K562 (cell line): ENCODE data around the gene ABCA4. TPM values are rescaled to one million over a fixed set of nuclear protein-coding genes. Genes with fewer than 3 reads are reported as not detected.

Experiments
- ATAC-seq: fragments of 200-7000 bp; cut with Tn5 transposase; 3 replicates; pipeline ENCODE4 v1.9.1; 2020; ENCODE audit warnings: moderate library complexity
- BruUV-seq: library from RNA; stranded (reverse); fragments of 400-500 nt; replicated peaks from 2 replicates; lab custom pipeline; 2021; lab: Mats Ljungman, UMichigan
- CTCF ChIA-PET: fragments of 300-600 bp; formaldehyde crosslinking; extraction: SDS; loops from one replicate; lab custom pipeline; 2021; ENCODE audit warnings: low intra/inter-chr PET ratio; lab: Yijun Ruan, JAX
- POLR2A ChIA-PET: fragments of 300-600, 350-650 bp; sonication (Branson Sonifier 250); formaldehyde crosslinking; extraction: SDS; loops from one replicate; lab custom pipeline; 2021; ENCODE audit warnings: antibody characterized with exemption, inconsistent platforms; lab: Yijun Ruan, JAX
- DNase-seq, 4 experiments: peaks; one replicate each; pipeline versions ENCODE4 v3.0.0 to v3.0.0-alpha.2; 2011 to 2018; ENCODE audit warnings: low spot score in 3 of 4, mixed read lengths in 3 of 4; ENCODE audit errors: extremely low read depth in 1 of 4
- FAIRE-seq: peaks from 2 replicates; lab custom pipeline; 2011; peaks lifted over from hg19 to GRCh38; lab: Jason Lieb, UNC
- H2AFZ ChIP-seq: 2 replicates; pipeline ENCODE4 v1.6.0; 2011; ENCODE audit warnings: low read depth, low read length, control low read depth, inconsistent platforms
- H3K27ac ChIP-seq: fragments of 200-600 bp; 3 replicates; pipeline ENCODE4 v1.8.0; 2011; ENCODE audit warnings: low read depth, mild to moderate bottlenecking, control low read depth, inconsistent platforms, low read length, moderate library complexity, mixed read lengths; ENCODE audit errors: extremely low read depth
- H3K27me3 ChIP-seq, 2 experiments: fragments of 300-600 bp in 1 of 2; 2 replicates in 1 of 2; 3 replicates in 1 of 2; pipeline versions ENCODE4 v1.6.0 to v1.8.0; 2011; ENCODE audit warnings: inconsistent platforms in 2 of 2, low read length in 2 of 2, mild to moderate bottlenecking in 1 of 2, mixed read lengths in 1 of 2, moderate library complexity in 1 of 2; ENCODE audit not compliant: control insufficient read depth in 2 of 2, insufficient read depth in 2 of 2
- H3K36me3 ChIP-seq: fragments of 300-600 bp; 3 replicates; pipeline ENCODE4 v1.8.0; 2011; ENCODE audit warnings: mild to moderate bottlenecking, low read length, inconsistent platforms; ENCODE audit not compliant: control insufficient read depth, insufficient read depth
- H3K4me1 ChIP-seq, 2 experiments: fragments of 200-600 bp in 1 of 2; replicated peaks in 1 of 2; 2 replicates in 1 of 2; 3 replicates in 1 of 2; pipeline versions ENCODE4 v1.5.1 to v1.8.0; 2011; ENCODE audit warnings: inconsistent platforms in 2 of 2, low read length in 2 of 2, mild to moderate bottlenecking in 1 of 2, mixed read lengths in 1 of 2, moderate library complexity in 1 of 2; ENCODE audit not compliant: control insufficient read depth in 2 of 2, insufficient read depth in 2 of 2
- H3K4me2 ChIP-seq: 2 replicates; pipeline ENCODE4 v1.6.1; 2011; ENCODE audit warnings: low read length, control low read depth, inconsistent platforms, mixed read lengths; ENCODE audit not compliant: insufficient read depth
- H3K4me3 ChIP-seq: fragments of 200-600 bp; sonication (generic), shearing (Covaris generic); 2 replicates; pipeline ENCODE4 v1.5.1; 2016; ENCODE audit warnings: control low read depth, inconsistent platforms
- H3K79me2 ChIP-seq: fragments of 200-600 bp; 3 replicates; pipeline ENCODE4 v1.8.0; 2011; ENCODE audit warnings: low read length, inconsistent platforms; ENCODE audit not compliant: control insufficient read depth, insufficient read depth
- H3K9ac ChIP-seq, 2 experiments: 2 replicates each; pipeline versions ENCODE4 v1.6.0 to v1.6.1; 2011; ENCODE audit warnings: low read depth in 2 of 2, low read length in 2 of 2, control low read depth in 1 of 2, inconsistent platforms in 1 of 2, mild to moderate bottlenecking in 1 of 2, mixed read lengths in 1 of 2; ENCODE audit not compliant: insufficient read depth in 1 of 2
- H3K9me1 ChIP-seq: one replicate; pipeline ENCODE4 v1.6.0; 2011; ENCODE audit warnings: inconsistent platforms, mild to moderate bottlenecking, low read length, moderate library complexity; ENCODE audit not compliant: control insufficient read depth, insufficient read depth
- H3K9me3 ChIP-seq: replicated peaks from 2 replicates; pipeline ENCODE4 v1.5.1; 2011; ENCODE audit warnings: low read depth, low read length, inconsistent platforms; ENCODE audit not compliant: control insufficient read depth, insufficient read depth
- H4K20me1 ChIP-seq: replicated peaks from 2 replicates; pipeline ENCODE4 v1.6.1; 2011; ENCODE audit warnings: low read length, inconsistent platforms, mixed read lengths; ENCODE audit not compliant: control insufficient read depth, insufficient read depth
- ASH1L ChIP-seq: fragments of 450-650 bp; IDR thresholded peaks from 2 replicates; pipeline ENCODE4 v1.6.1; 2018; ENCODE audit warnings: borderline replicate concordance, mild to moderate bottlenecking, low read depth; ENCODE audit not compliant: partially characterized antibody
- DDX20 ChIP-seq: fragments of 450-650 bp; IDR thresholded peaks from 2 replicates; pipeline ENCODE4 v1.6.1; 2016; ENCODE audit warnings: missing genetic modification characterization, low read depth, mild to moderate bottlenecking, missing compliant biosample characterization, moderate library complexity
- ELF1 ChIP-seq: fragments of 200-800 bp; sonication (Bioruptor generic); IDR thresholded peaks from 2 replicates; pipeline ENCODE4 v1.6.1; 2016; ENCODE audit warnings: missing genetic modification characterization, missing compliant biosample characterization
- MTA3 ChIP-seq: fragments of 450-650 bp; formaldehyde crosslinking; IDR thresholded peaks from 2 replicates; pipeline ENCODE4 v1.6.1; 2017; ENCODE audit warnings: mild to moderate bottlenecking, borderline replicate concordance
- NR2C2 ChIP-seq, 2 experiments: fragments of 200-800 bp in 1 of 2; sonication (Bioruptor generic) in 1 of 2; sonication (generic) in 1 of 2; formaldehyde crosslinking in 1 of 2; IDR thresholded peaks; 2 replicates each; pipeline versions ENCODE4 v1.6.1 to v1.8.0; 2016 to 2022; ENCODE audit warnings: mild to moderate bottlenecking in 1 of 2, missing compliant biosample characterization in 1 of 2, missing genetic modification characterization in 1 of 2, missing genetic modification reagents in 1 of 2
- OTX1 ChIP-seq: fragments of 450-650 bp; formaldehyde crosslinking; IDR thresholded peaks from 2 replicates; pipeline ENCODE4 v1.4.0; 2022; ENCODE audit warnings: mild to moderate bottlenecking
- PPARD ChIP-seq: fragments of 250-450 bp; sonication (Bioruptor Pico); IDR thresholded peaks from 2 replicates; pipeline ENCODE4 v1.8.0; 2022; ENCODE audit warnings: inconsistent platforms, mild to moderate bottlenecking, moderate library complexity
- PTTG1 ChIP-seq: fragments of 450-650 bp; IDR thresholded peaks from 2 replicates; pipeline ENCODE4 v1.6.1; 2016; ENCODE audit warnings: low read depth, mild to moderate bottlenecking, missing genetic modification characterization, missing compliant biosample characterization
- ZC3H4 ChIP-seq: sonication (generic); formaldehyde crosslinking; IDR thresholded peaks from 2 replicates; pipeline ENCODE4 v1.9.0; 2021; ENCODE audit warnings: missing genetic modification reagents, borderline replicate concordance
- ZNF217 ChIP-seq: sonication (generic); formaldehyde crosslinking; IDR thresholded peaks from 2 replicates; pipeline ENCODE4 v1.8.0; 2022; ENCODE audit warnings: mild to moderate bottlenecking, missing genetic modification reagents
- ZNF551 ChIP-seq: fragments of 250-450 bp; sonication (Bioruptor Pico); IDR thresholded peaks from 2 replicates; pipeline ENCODE4 v1.5.0; 2021; ENCODE audit warnings: mild to moderate bottlenecking, moderate library complexity
- ZNF785 ChIP-seq: fragments of 250-450 bp; sonication (Bioruptor Pico); IDR thresholded peaks from 2 replicates; pipeline ENCODE4 v1.4.0; 2020; ENCODE audit warnings: mild to moderate bottlenecking
- WGBS: fragments of 100-300 bp; shearing (Covaris generic); methylation state at CpG from one replicate; pipeline ENCODE4 v1.1.6; 2016; ENCODE audit warnings: low coverage, mixed read lengths; ENCODE audit not compliant: insufficient coverage; ENCODE audit errors: missing lambda C conversion rate; 5-methylcytosine and 5-hydroxymethylcytosine counted together
- in situ Hi-C: fragments of 300-500 bp; cut with MboI; formaldehyde crosslinking; loops from 4 replicates; pipeline ENCODE4 v1.15.0; 2018; ENCODE audit warnings: inconsistent platforms, mixed read lengths
- intact Hi-C: fragments of 100-400 bp; cut with micrococcal nuclease; formaldehyde crosslinking; loops from 2 replicates; pipeline ENCODE4 v1.14.2; 2022
- polyA plus RNA-seq, 8 experiments: library from polyadenylated mRNA; depleted of rRNA in 4 of 8; stranded (reverse) in 5 of 8; unstranded in 3 of 8; fragments of >200 nt; fragmentation: Nextera tagmentation in 2 of 8; fragmentation: Illumina TruSeq in 1 of 8; extraction: Ambion mirVana in 2 of 8; extraction: Trizol in 1 of 8; gene quantifications; 2 replicates each; pipeline versions ENCODE4 v1.2.1 to v1.2.3, GENCODE V29; 2011 to 2014; ENCODE audit warnings: inconsistent platforms in 1 of 8, missing spikeins in 1 of 8
- total RNA-seq, 7 experiments: library from RNA; depleted of rRNA in 6 of 7; stranded (reverse); fragments of >200 nt in 6 of 7; fragmentation: Illumina TruSeq in 2 of 7; extraction: Trizol in 2 of 7; gene quantifications; 2 replicates each; pipeline versions ENCODE4 v1.2.1 to v1.2.3, GENCODE V29; 2011 to 2021; ENCODE audit warnings: low replicate concordance in 1 of 7

ABCA4 gene
- total and polyA plus RNA-seq, 9 of the 15 experiments (the other 6 are each of a cell fraction or from before 2014, with no cell fraction given) = 0.01 to 0.04 TPM; not detected in 7

GRCh38 chr1:93990010-93990409 is 130.9 kb downstream of the ABCA4 start:
- DNase-seq = no peak
- TF ChIP-seq ZNF551 = no peak
- no peak for TF ChIP-seq PTTG1
- TF ChIP-seq DDX20 = no peak
- TF ChIP-seq ASH1L = no peak
- TF ChIP-seq NR2C2 (CRISPR knock-in tag; IDR thresholded peaks at IDR 0.05) = no peak
- TF ChIP-seq NR2C2 (tag; IDR thresholded peaks at IDR 0.05) = no peak
- TF ChIP-seq ZNF217 (CRISPR knock-in tag) = no peak
- TF ChIP-seq ZNF785 (CRISPR knock-in tag) = no peak
- no peak for TF ChIP-seq MTA3
- no peak for TF ChIP-seq ELF1
- no peak for TF ChIP-seq OTX1
- TF ChIP-seq ZC3H4 = no peak
- no peak for TF ChIP-seq PPARD (CRISPR knock-in tag)
- CTCF ChIA-PET = no interaction called here
- ATAC-seq = no peak
- H3K79me2 ChIP-seq = no peaks in the 10 kb centered on the region
- H3K4me3 ChIP-seq = no peak overlapping the region
- no peaks in the 10 kb centered on the region for H3K9me3 ChIP-seq
- H3K36me3 ChIP-seq = no peaks in the 10 kb centered on the region
- WGBS = 3% methylated on average over 5 of the region's 5 CpGs
- POLR2A ChIA-PET = no interaction called here
- no peaks in the 10 kb centered on the region for H3K9me1 ChIP-seq
- intact Hi-C loops = no loop called here
- no TSS peak for BruUV-seq
- no peak overlapping the region for H2AFZ ChIP-seq
- no peak overlapping the region for H3K27ac ChIP-seq
- H3K4me2 ChIP-seq = no peak overlapping the region
- H3K4me1 ChIP-seq = no peaks in the 10 kb centered on the region
- H3K27me3 ChIP-seq = peaks cover 16 to 30% of the 10 kb centered on the region in 2 experiments
- no peak overlapping the region for H3K9ac ChIP-seq
- in situ Hi-C loops = no loop called here
- FAIRE-seq = no peak
- 0 out of 2 replicates have a peak, but pooled peaks cover 5% of the 10 kb centered on the region for H4K20me1 ChIP-seq
